Upper lobe of left lung (tissue), 4 donors: Measurements from ENCODE around the gene GMDS.

Experiments used
- EP300 ChIP-seq, 4 donors: sonication (generic); formaldehyde crosslinking; IDR thresholded peaks; one replicate each; pipeline ENCODE4 v1.5.1; 2017; ENCODE audit warnings: antibody characterized with exemption in 4 of 4, control low read depth in 2 of 4
- POLR2A ChIP-seq, 4 donors: fragments of 450-650 bp; IDR thresholded peaks; one replicate each; pipeline ENCODE4 v1.5.1; 2016 to 2017; ENCODE audit warnings: antibody characterized with exemption in 4 of 4, mild to moderate bottlenecking in 2 of 4
- POLR2AphosphoS5 ChIP-seq, 2 donors: sonication (generic); formaldehyde crosslinking; IDR thresholded peaks; one replicate each; pipeline ENCODE4 v1.5.1; 2017; ENCODE audit warnings: antibody characterized with exemption in 2 of 2
- TF ChIP-seq, protein P1 (sequence below), 6 experiments: fragments of 450-650 bp in 4 of 6; fragments of 200-600 bp in 2 of 6; sonication (generic) in 2 of 6; IDR thresholded peaks; one replicate each; pipeline ENCODE4 v1.5.1; 2016 to 2019; ENCODE audit warnings: antibody characterized with exemption in 6 of 6

- TF ChIP-seq POLR2A (IDR thresholded peaks at IDR 0.05) (no peak), EP300 (IDR thresholded peaks at IDR 0.05) (no peak), POLR2AphosphoS5 (IDR thresholded peaks at IDR 0.05) (no peak)
- TF ChIP-seq, protein P1, sequence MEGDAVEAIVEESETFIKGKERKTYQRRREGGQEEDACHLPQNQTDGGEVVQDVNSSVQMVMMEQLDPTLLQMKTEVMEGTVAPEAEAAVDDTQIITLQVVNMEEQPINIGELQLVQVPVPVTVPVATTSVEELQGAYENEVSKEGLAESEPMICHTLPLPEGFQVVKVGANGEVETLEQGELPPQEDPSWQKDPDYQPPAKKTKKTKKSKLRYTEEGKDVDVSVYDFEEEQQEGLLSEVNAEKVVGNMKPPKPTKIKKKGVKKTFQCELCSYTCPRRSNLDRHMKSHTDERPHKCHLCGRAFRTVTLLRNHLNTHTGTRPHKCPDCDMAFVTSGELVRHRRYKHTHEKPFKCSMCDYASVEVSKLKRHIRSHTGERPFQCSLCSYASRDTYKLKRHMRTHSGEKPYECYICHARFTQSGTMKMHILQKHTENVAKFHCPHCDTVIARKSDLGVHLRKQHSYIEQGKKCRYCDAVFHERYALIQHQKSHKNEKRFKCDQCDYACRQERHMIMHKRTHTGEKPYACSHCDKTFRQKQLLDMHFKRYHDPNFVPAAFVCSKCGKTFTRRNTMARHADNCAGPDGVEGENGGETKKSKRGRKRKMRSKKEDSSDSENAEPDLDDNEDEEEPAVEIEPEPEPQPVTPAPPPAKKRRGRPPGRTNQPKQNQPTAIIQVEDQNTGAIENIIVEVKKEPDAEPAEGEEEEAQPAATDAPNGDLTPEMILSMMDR (IDR thresholded peaks at IDR 0.05): no peak
Observed at GRCh38 chr6:1616701-1617463, 628.5 kb downstream of the GMDS start.
